ENCODE measurements around the gene ASS1.

DNA sequence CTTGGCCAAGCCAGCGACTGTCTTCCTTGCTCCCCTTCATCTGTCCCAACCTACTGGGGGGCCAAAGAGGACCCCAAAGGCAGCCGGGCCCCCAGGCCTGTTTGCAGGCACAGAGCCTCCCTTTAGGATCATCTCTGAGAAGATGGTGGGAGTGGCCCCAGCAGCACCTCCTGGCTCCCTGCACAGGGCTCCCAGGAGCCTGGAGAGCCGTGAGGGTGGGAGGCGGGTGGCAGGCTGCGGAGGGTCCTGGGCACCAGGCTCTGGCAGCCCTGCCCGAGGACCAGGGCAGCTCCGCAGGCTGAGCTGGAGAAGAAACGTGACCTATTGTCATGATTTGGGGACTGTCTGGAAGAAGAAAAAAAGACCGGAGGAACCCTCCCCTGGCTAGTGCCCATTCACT is 33.4 kb downstream of the ASS1 start:
- TF ChIP-seq, protein P1, sequence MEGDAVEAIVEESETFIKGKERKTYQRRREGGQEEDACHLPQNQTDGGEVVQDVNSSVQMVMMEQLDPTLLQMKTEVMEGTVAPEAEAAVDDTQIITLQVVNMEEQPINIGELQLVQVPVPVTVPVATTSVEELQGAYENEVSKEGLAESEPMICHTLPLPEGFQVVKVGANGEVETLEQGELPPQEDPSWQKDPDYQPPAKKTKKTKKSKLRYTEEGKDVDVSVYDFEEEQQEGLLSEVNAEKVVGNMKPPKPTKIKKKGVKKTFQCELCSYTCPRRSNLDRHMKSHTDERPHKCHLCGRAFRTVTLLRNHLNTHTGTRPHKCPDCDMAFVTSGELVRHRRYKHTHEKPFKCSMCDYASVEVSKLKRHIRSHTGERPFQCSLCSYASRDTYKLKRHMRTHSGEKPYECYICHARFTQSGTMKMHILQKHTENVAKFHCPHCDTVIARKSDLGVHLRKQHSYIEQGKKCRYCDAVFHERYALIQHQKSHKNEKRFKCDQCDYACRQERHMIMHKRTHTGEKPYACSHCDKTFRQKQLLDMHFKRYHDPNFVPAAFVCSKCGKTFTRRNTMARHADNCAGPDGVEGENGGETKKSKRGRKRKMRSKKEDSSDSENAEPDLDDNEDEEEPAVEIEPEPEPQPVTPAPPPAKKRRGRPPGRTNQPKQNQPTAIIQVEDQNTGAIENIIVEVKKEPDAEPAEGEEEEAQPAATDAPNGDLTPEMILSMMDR (IDR thresholded peaks at IDR 0.05): no peak
- TF ChIP-seq ZFX (IDR thresholded peaks at IDR 0.05; ENCODE audit: borderline replicate concordance): no peak
